RWPE1 (cell line): Measurements from ENCODE around the gene CDH20.

ENCODE experiments used
- CTCF ChIA-PET: fragments of 350-600 bp; sonication (Branson Sonifier 250); formaldehyde crosslinking; extraction: SDS; loops from one replicate; lab custom pipeline; 2021; lab: Yijun Ruan, JAX
- POLR2A ChIA-PET: fragments of 400-600 bp; formaldehyde crosslinking; extraction: SDS; loops from one replicate; lab custom pipeline; 2020; ENCODE audit warnings: antibody characterized with exemption; ENCODE audit not compliant: low non-redundant PET; lab: Yijun Ruan, JAX
- DNase-seq: peaks from one replicate; pipeline ENCODE4 v3.0.0; 2012; ENCODE audit warnings: low spot score
- H3K27ac ChIP-seq: fragments of 450-650 bp; 2 replicates; pipeline ENCODE4 v1.5.1; 2017
- CTCF ChIP-seq: fragments of 450-650 bp; conservative IDR thresholded peaks from 2 replicates; pipeline ENCODE4 v1.5.1; 2017; ENCODE audit warnings: low read depth, mild to moderate bottlenecking

The CDH20 gene

GRCh38 chr18:61329398-61329797 is 3.8 kb upstream of the CDH20 start:
- CTCF ChIA-PET: no interaction called here
- POLR2A ChIA-PET: no interaction called here
- H3K27ac ChIP-seq: no peak overlapping the region
- TF ChIP-seq CTCF: no peak
- DNase-seq: no peak

- ChIA-PET POLR2A (no interaction called here), CTCF (no interaction called here)
- DNase-seq: no peak
- no peak overlapping the region for H3K27ac ChIP-seq
- no peak for TF ChIP-seq CTCF
Measured at GRCh38 chr18:61331051-61331450, 2.2 kb upstream of the CDH20 start.

GRCh38 chr18:61333746-61334490 is 688 bp downstream of the CDH20 start:
- DNase-seq: no peak
- ChIA-PET CTCF (interaction anchor here (0.5 to 0.7 kb wide), 2 partner anchors 527 to 1338 kb away, joined by 3 read pairs; no protein-coding TSS in a partner anchor), POLR2A (no interaction called here)
- H3K27ac ChIP-seq: no peak overlapping the region
- TF ChIP-seq CTCF: no peak

GRCh38 chr18:61334491-61334850 is 1.2 kb downstream of the CDH20 start:
- no peak overlapping the region for H3K27ac ChIP-seq
- ChIA-PET POLR2A (no interaction called here), CTCF (interaction anchor here (0.7 kb wide), 1 partner anchor 1339 kb away, joined by 3 read pairs; no protein-coding TSS in a partner anchor)
- no peak for DNase-seq
- no peak for TF ChIP-seq CTCF

GRCh38 chr18:61334951-61335683 is 1.9 kb downstream of the CDH20 start:
- no peak for TF ChIP-seq CTCF
- ChIA-PET CTCF (interaction anchor here (0.7 kb wide), 1 partner anchor 1339 kb away, joined by 3 read pairs; no protein-coding TSS in a partner anchor), POLR2A (no interaction called here)
- no peak for DNase-seq
- no peak overlapping the region for H3K27ac ChIP-seq

GRCh38 chr18:61335684-61336555 is 2.7 kb downstream of the CDH20 start:
- CTCF ChIA-PET: no interaction called here
- POLR2A ChIA-PET: no interaction called here
- no peak for DNase-seq
- no peak overlapping the region for H3K27ac ChIP-seq
- TF ChIP-seq CTCF: no peak
